Measurements from ENCODE around the gene AMH. TPM values are rescaled to one million over a fixed set of nuclear protein-coding genes. Genes with fewer than 3 reads are reported as not detected.

AMH gene
- total and polyA plus RNA-seq, 4 donors, result 0.73 to 3.5 (median 1.8) TPM

DNA sequence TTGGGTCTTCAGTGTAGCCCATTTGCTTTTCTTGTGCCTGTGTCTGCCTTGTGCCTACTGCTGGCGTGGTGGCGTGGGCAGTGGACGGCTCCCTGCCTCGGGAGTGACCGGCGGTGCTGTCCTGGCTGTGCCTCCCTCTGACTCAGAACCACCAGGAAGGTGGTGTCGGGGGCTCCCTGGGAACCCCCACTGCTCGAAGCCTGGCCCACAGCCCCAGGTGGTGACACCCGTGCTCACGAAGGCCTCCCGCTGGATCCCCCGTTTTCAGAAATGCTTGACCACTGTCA is 5.1 kb upstream of the AMH start:
- ATAC-seq (ENCODE audit: insufficient read depth, low FRiP score), result no peak
- peaks cover 4 to 29% (median 9%) of the 10 kb centered on the region in 5 donors for H3K4me1 ChIP-seq (ENCODE audit: control insufficient read depth in 5 of 5, insufficient read depth in 5 of 5, low read length in 5 of 5)

GRCh38 chr19:2244486-2244885 is 4.6 kb upstream of the AMH start:
- TF ChIP-seq CTCF (IDR thresholded peaks at IDR 0.05; ENCODE audit: control extremely low read depth, extremely low read depth), result no peak
- no peak overlapping the region for H3K4me3 ChIP-seq
- H3K9me3 ChIP-seq (ENCODE audit: control insufficient read depth in 4 of 4, insufficient read depth in 3 of 4, low read length in 3 of 4), result peaks cover 0 to 6% (median 0%) of the 10 kb centered on the region in 4 donors
- peaks cover 20 to 60% (median 37%) of the 10 kb centered on the region in 4 donors for H3K36me3 ChIP-seq (ENCODE audit: control insufficient read depth in 4 of 4, insufficient read depth in 4 of 4, low read length in 4 of 4)
- no peak for ATAC-seq (ENCODE audit: insufficient read depth, low FRiP score)
- no peak overlapping the region for H3K27ac ChIP-seq (ENCODE audit: low read depth in 1 of 2, low read length in 1 of 2)
- DNase-seq, result no peak
- H3K9ac ChIP-seq (ENCODE audit: insufficient read depth in 1 of 2, low read length in 2 of 2), result no peak overlapping the region
- H3K4me1 ChIP-seq (ENCODE audit: control insufficient read depth in 5 of 5, insufficient read depth in 5 of 5, low read length in 5 of 5), result peaks cover 4 to 29% (median 9%) of the 10 kb centered on the region in 5 donors
- 93 to 94% methylated on average over 19 to 21 of the region's 21 CpGs for WGBS, 2 donors
- H3K27me3 ChIP-seq (ENCODE audit: control insufficient read depth in 3 of 3, insufficient read depth in 3 of 3, low read length in 2 of 3), result no peaks in the 10 kb centered on the region

More for the DNA sequence above, 5.1 kb upstream of the AMH start:
- H3K4me3 ChIP-seq, result no peak overlapping the region
- no peak overlapping the region for H3K9ac ChIP-seq (ENCODE audit: insufficient read depth in 1 of 2, low read length in 2 of 2)
- 92 to 96% methylated on average over 12 of the region's 12 CpGs for WGBS, 2 donors
- no peaks in the 10 kb centered on the region for H3K27me3 ChIP-seq (ENCODE audit: control insufficient read depth in 3 of 3, insufficient read depth in 3 of 3, low read length in 2 of 3)
- H3K9me3 ChIP-seq (ENCODE audit: control insufficient read depth in 4 of 4, insufficient read depth in 3 of 4, low read length in 3 of 4), result peaks cover 0 to 4% (median 0%) of the 10 kb centered on the region in 4 donors
- TF ChIP-seq CTCF (IDR thresholded peaks at IDR 0.05; ENCODE audit: control extremely low read depth, extremely low read depth), result no peak
- H3K36me3 ChIP-seq (ENCODE audit: control insufficient read depth in 4 of 4, insufficient read depth in 4 of 4, low read length in 4 of 4), result peaks cover 20 to 60% (median 37%) of the 10 kb centered on the region in 4 donors
- DNase-seq, result no peak
- no peak overlapping the region for H3K27ac ChIP-seq (ENCODE audit: low read depth in 1 of 2, low read length in 1 of 2)

GRCh38 chr19:2245273-2245672 is 3.9 kb upstream of the AMH start:
- peaks cover 20 to 60% (median 37%) of the 10 kb centered on the region in 4 donors for H3K36me3 ChIP-seq (ENCODE audit: control insufficient read depth in 4 of 4, insufficient read depth in 4 of 4, low read length in 4 of 4)
- H3K27me3 ChIP-seq (ENCODE audit: control insufficient read depth in 3 of 3, insufficient read depth in 3 of 3, low read length in 2 of 3), result peaks cover 0 to 6% (median 2%) of the 10 kb centered on the region in 3 donors
- ATAC-seq (ENCODE audit: insufficient read depth, low FRiP score) (no peak), DNase-seq (no peak)
- 97% methylated on average over 15 of the region's 15 CpGs for WGBS, 2 donors
- H3K4me3 ChIP-seq, result no peak overlapping the region
- no peak overlapping the region for H3K27ac ChIP-seq (ENCODE audit: low read depth in 1 of 2, low read length in 1 of 2)
- H3K9me3 ChIP-seq (ENCODE audit: control insufficient read depth in 4 of 4, insufficient read depth in 3 of 4, low read length in 3 of 4), result peaks cover 0 to 6% (median 0%) of the 10 kb centered on the region in 4 donors
- no peak for TF ChIP-seq CTCF (IDR thresholded peaks at IDR 0.05; ENCODE audit: control extremely low read depth, extremely low read depth)
- H3K4me1 ChIP-seq (ENCODE audit: control insufficient read depth in 5 of 5, insufficient read depth in 5 of 5, low read length in 5 of 5), result peaks cover 4 to 26% (median 6%) of the 10 kb centered on the region in 5 donors
- H3K9ac ChIP-seq (ENCODE audit: insufficient read depth in 1 of 2, low read length in 2 of 2), result no peak overlapping the region

GRCh38 chr19:2246014-2246620 is 3.0 kb upstream of the AMH start:
- no peak for TF ChIP-seq CTCF (IDR thresholded peaks at IDR 0.05; ENCODE audit: control extremely low read depth, extremely low read depth)
- Histone ChIP-seq H3K9ac (ENCODE audit: insufficient read depth in 1 of 2, low read length in 2 of 2) (no peak overlapping the region), H3K36me3 (ENCODE audit: control insufficient read depth in 4 of 4, insufficient read depth in 4 of 4, low read length in 4 of 4) (peaks cover 20 to 60% (median 37%) of the 10 kb centered on the region in 4 donors), H3K9me3 (ENCODE audit: control insufficient read depth in 4 of 4, insufficient read depth in 3 of 4, low read length in 3 of 4) (peaks cover 0 to 6% (median 0%) of the 10 kb centered on the region in 4 donors), H3K27ac (ENCODE audit: low read depth in 1 of 2, low read length in 1 of 2) (no peak overlapping the region), H3K27me3 (ENCODE audit: control insufficient read depth in 3 of 3, insufficient read depth in 3 of 3, low read length in 2 of 3) (peaks cover 0 to 10% (median 3%) of the 10 kb centered on the region in 3 donors), H3K4me1 (ENCODE audit: control insufficient read depth in 5 of 5, insufficient read depth in 5 of 5, low read length in 5 of 5) (peaks cover 0 to 27% (median 6%) of the 10 kb centered on the region in 5 donors), H3K4me3 (no peak overlapping the region)
- ATAC-seq (ENCODE audit: insufficient read depth, low FRiP score) (no peak), DNase-seq (no peak)
- WGBS, 2 donors, result 92% methylated on average over 25 of the region's 25 CpGs

Measured in lung (tissue), 12 donors.